ENCODE measurements around the gene SIL1.

SIL1 gene

GRCh38 chr5:138909734-138910133 is 288.4 kb downstream of the SIL1 start:
- peaks cover 25 to 49% (median 42%) of the 10 kb centered on the region in 5 donors for H3K36me3 ChIP-seq (ENCODE audit: control insufficient read depth in 5 of 5, insufficient read depth in 5 of 5, low read length in 5 of 5)

GRCh38 chr5:138905541-138905940 is 292.6 kb downstream of the SIL1 start:
- Histone ChIP-seq H3K27me3 (ENCODE audit: control insufficient read depth in 5 of 5, insufficient read depth in 4 of 5, low read length in 5 of 5) (no peaks in the 10 kb centered on the region), H3K36me3 (ENCODE audit: control insufficient read depth in 5 of 5, insufficient read depth in 5 of 5, low read length in 5 of 5) (peaks cover 30 to 65% (median 38%) of the 10 kb centered on the region in 5 donors), H3K27ac (ENCODE audit: low read depth, low read length) (no peak overlapping the region), H3K9ac (ENCODE audit: low read length in 5 of 5) (no peak overlapping the region), H3K4me1 (ENCODE audit: control insufficient read depth in 5 of 5, insufficient read depth in 5 of 5, low read length in 5 of 5) (peaks cover 0 to 18% (median 0%) of the 10 kb centered on the region in 5 donors), H3K9me3 (ENCODE audit: control insufficient read depth in 5 of 5, low read length in 5 of 5) (no peaks in the 10 kb centered on the region), H3K4me3 (ENCODE audit: low read depth in 1 of 5, low read length in 5 of 5) (no peak overlapping the region)

More at GRCh38 chr5:138909734-138910133, 288.4 kb downstream of the SIL1 start:
- Histone ChIP-seq H3K9ac (ENCODE audit: low read length in 5 of 5) (no peak overlapping the region), H3K27ac (ENCODE audit: low read depth, low read length) (no peak overlapping the region), H3K4me1 (ENCODE audit: control insufficient read depth in 5 of 5, insufficient read depth in 5 of 5, low read length in 5 of 5) (no peaks in the 10 kb centered on the region), H3K27me3 (ENCODE audit: control insufficient read depth in 5 of 5, insufficient read depth in 4 of 5, low read length in 5 of 5) (no peaks in the 10 kb centered on the region), H3K9me3 (ENCODE audit: control insufficient read depth in 5 of 5, low read length in 5 of 5) (no peaks in the 10 kb centered on the region), H3K4me3 (ENCODE audit: low read depth in 1 of 5, low read length in 5 of 5) (no peak overlapping the region)

GRCh38 chr5:138903130-138903775 is 294.9 kb downstream of the SIL1 start:
- no peaks in the 10 kb centered on the region for H3K27me3 ChIP-seq (ENCODE audit: control insufficient read depth in 5 of 5, insufficient read depth in 4 of 5, low read length in 5 of 5)
- H3K36me3 ChIP-seq (ENCODE audit: control insufficient read depth in 5 of 5, insufficient read depth in 5 of 5, low read length in 5 of 5) = peaks cover 27 to 62% (median 39%) of the 10 kb centered on the region in 5 donors
- H3K9ac ChIP-seq (ENCODE audit: low read length in 5 of 5) = no peak overlapping the region
- H3K9me3 ChIP-seq (ENCODE audit: control insufficient read depth in 5 of 5, low read length in 5 of 5) = no peaks in the 10 kb centered on the region
- peaks cover 0 to 27% (median 0%) of the 10 kb centered on the region in 5 donors for H3K4me1 ChIP-seq (ENCODE audit: control insufficient read depth in 5 of 5, insufficient read depth in 5 of 5, low read length in 5 of 5)
- H3K27ac ChIP-seq (ENCODE audit: low read depth, low read length) = no peak overlapping the region
- H3K4me3 ChIP-seq (ENCODE audit: low read depth in 1 of 5, low read length in 5 of 5) = no peak overlapping the region

GRCh38 chr5:138901716-138902115 is 296.5 kb downstream of the SIL1 start:
- peaks cover 21 to 57% (median 35%) of the 10 kb centered on the region in 5 donors for H3K36me3 ChIP-seq (ENCODE audit: control insufficient read depth in 5 of 5, insufficient read depth in 5 of 5, low read length in 5 of 5)
- H3K9ac ChIP-seq (ENCODE audit: low read length in 5 of 5) = no peak overlapping the region
- H3K27ac ChIP-seq (ENCODE audit: low read depth, low read length) = peak overlapping the region; percentile 61
- no peaks in the 10 kb centered on the region for H3K9me3 ChIP-seq (ENCODE audit: control insufficient read depth in 5 of 5, low read length in 5 of 5)
- no peak overlapping the region for H3K4me3 ChIP-seq (ENCODE audit: low read depth in 1 of 5, low read length in 5 of 5)
- H3K4me1 ChIP-seq (ENCODE audit: control insufficient read depth in 5 of 5, insufficient read depth in 5 of 5, low read length in 5 of 5) = peaks cover 0 to 33% (median 6%) of the 10 kb centered on the region in 5 donors
- no peaks in the 10 kb centered on the region for H3K27me3 ChIP-seq (ENCODE audit: control insufficient read depth in 5 of 5, insufficient read depth in 4 of 5, low read length in 5 of 5)

- Histone ChIP-seq H3K27ac (ENCODE audit: low read depth, low read length) (peak overlapping the region; percentile 61), H3K36me3 (ENCODE audit: control insufficient read depth in 5 of 5, insufficient read depth in 5 of 5, low read length in 5 of 5) (peaks cover 12 to 52% (median 25%) of the 10 kb centered on the region in 5 donors), H3K4me1 (ENCODE audit: control insufficient read depth in 5 of 5, insufficient read depth in 5 of 5, low read length in 5 of 5) (peaks cover 0 to 33% (median 6%) of the 10 kb centered on the region in 5 donors), H3K9ac (ENCODE audit: low read length in 5 of 5) (no peak overlapping the region), H3K4me3 (ENCODE audit: low read depth in 1 of 5, low read length in 5 of 5) (no peak overlapping the region), H3K27me3 (ENCODE audit: control insufficient read depth in 5 of 5, insufficient read depth in 4 of 5, low read length in 5 of 5) (no peaks in the 10 kb centered on the region), H3K9me3 (ENCODE audit: control insufficient read depth in 5 of 5, low read length in 5 of 5) (no peaks in the 10 kb centered on the region)
These were observed 297.7 kb downstream of the SIL1 start for GRCh38 chr5:138900281-138900965.

- peaks cover 3 to 38% (median 13%) of the 10 kb centered on the region in 5 donors for H3K36me3 ChIP-seq (ENCODE audit: control insufficient read depth in 5 of 5, insufficient read depth in 5 of 5, low read length in 5 of 5)
- peaks cover 0 to 33% (median 6%) of the 10 kb centered on the region in 5 donors for H3K4me1 ChIP-seq (ENCODE audit: control insufficient read depth in 5 of 5, insufficient read depth in 5 of 5, low read length in 5 of 5)
- no peak overlapping the region for H3K9ac ChIP-seq (ENCODE audit: low read length in 5 of 5)
- no peak overlapping the region for H3K27ac ChIP-seq (ENCODE audit: low read depth, low read length)
- H3K9me3 ChIP-seq (ENCODE audit: control insufficient read depth in 5 of 5, low read length in 5 of 5) = no peaks in the 10 kb centered on the region
- H3K4me3 ChIP-seq (ENCODE audit: low read depth in 1 of 5, low read length in 5 of 5) = no peak overlapping the region
- no peaks in the 10 kb centered on the region for H3K27me3 ChIP-seq (ENCODE audit: control insufficient read depth in 5 of 5, insufficient read depth in 4 of 5, low read length in 5 of 5)
These were observed 299.4 kb downstream of the SIL1 start for GRCh38 chr5:138898742-138899141.

- peaks cover 3 to 34% (median 9%) of the 10 kb centered on the region in 5 donors for H3K36me3 ChIP-seq (ENCODE audit: control insufficient read depth in 5 of 5, insufficient read depth in 5 of 5, low read length in 5 of 5)
These were observed 299.9 kb downstream of the SIL1 start for GRCh38 chr5:138898299-138898698.

More at GRCh38 chr5:138898299-138898698, 299.9 kb downstream of the SIL1 start:
- H3K9me3 ChIP-seq (ENCODE audit: control insufficient read depth in 5 of 5, low read length in 5 of 5) = no peaks in the 10 kb centered on the region
- H3K9ac ChIP-seq (ENCODE audit: low read length in 5 of 5) = no peak overlapping the region
- H3K27me3 ChIP-seq (ENCODE audit: control insufficient read depth in 5 of 5, insufficient read depth in 4 of 5, low read length in 5 of 5) = no peaks in the 10 kb centered on the region
- H3K27ac ChIP-seq (ENCODE audit: low read depth, low read length) = no peak overlapping the region
- peaks cover 0 to 32% (median 6%) of the 10 kb centered on the region in 5 donors for H3K4me1 ChIP-seq (ENCODE audit: control insufficient read depth in 5 of 5, insufficient read depth in 5 of 5, low read length in 5 of 5)
- H3K4me3 ChIP-seq (ENCODE audit: low read depth in 1 of 5, low read length in 5 of 5) = no peak overlapping the region

All from subcutaneous abdominal adipose tissue (tissue), 5 donors.